ENCODE measurements around the gene TAS2R40.
"Not testable (repeated sequence)": the region's sequence is repeated elsewhere in the genome, so short reads cannot be mapped to it uniquely, and the experiment has no call there.

Gene TAS2R40

GRCh38 chr7:143221737-143222136 lies at the start of gene TAS2R40:
TAS2R40 (plus strand) TSS chr7:143222037; CDS start chr7:143222079, 42 bp downstream.
- no peak for DNase-seq (ENCODE audit: low read depth)

DNA sequence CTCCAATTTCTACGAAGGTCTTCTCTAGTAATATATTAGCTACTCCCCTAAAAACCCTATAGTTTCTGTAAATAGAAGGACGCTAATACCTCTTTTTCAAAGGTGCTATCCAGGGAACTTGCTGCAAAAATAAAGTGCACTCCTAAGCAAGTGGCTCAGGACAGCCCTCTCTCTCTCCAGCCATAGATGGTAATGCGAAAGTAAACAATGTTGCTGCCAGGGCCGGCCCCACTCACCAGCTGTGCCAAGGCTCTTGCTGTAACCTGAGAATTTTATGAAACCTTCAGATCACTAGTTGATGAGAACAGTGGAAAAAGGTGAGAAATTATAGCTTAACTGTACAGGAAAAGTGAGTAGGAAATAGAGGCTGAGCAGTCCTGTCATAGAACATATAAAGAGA lies 49.5 kb upstream of the TAS2R40 start:
- DNase-seq (ENCODE audit: low read depth) = no peak

DNA sequence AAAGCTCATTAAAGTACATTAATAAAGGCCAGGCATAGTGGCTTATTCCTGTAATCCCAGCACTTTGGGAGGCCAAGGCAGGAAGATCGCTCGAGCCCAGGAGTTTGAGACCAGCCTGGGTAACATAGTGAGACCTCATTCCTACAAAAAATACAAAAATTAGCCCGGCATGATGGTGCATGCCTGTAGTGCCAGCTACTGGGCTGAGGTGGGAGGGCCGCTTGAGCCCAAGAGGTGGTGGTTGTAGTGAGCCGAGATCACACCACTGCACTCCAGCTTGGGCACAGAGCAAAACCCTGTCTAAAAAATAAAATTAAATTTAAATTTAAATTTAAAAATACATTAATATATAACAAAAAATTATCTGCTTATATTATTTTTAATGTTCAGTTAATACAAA lies 45.7 kb upstream of the TAS2R40 start:
- DNase-seq (ENCODE audit: low read depth) = no peak

DNA sequence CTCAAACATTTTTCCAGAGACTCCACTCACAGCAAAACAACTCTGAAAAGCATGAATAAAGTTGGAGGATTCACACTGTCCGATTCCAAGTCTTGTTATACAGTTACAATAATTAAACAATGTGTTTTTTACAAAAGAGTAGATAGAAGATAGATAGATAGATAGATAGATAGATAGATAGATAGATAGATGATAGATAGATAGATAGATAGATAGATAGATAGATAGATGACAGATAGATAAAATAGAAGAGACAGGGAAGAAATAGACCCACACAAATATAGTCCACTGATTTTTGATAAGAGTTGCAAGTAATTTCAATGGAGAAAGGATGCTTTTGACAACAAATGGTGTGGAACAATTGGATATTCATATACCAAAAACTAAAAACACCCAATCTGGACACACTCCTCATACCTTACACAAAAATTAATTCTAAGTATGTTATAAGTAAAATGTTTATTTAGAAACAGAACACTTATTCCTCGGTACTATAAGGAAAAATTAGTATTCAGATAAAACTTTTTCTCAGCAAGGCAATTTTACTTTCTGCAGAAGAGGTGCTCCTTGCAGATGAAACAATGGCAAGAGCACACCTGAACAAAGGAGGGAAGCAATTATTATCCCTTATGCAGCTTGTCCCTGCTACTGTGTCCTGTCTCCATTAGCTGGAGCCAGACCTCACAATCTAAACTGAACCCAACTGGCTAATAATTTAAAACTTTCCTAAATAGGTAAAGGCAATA lies 44.3 kb upstream of the TAS2R40 start:
- DNase-seq (ENCODE audit: low read depth) = no peak

DNA sequence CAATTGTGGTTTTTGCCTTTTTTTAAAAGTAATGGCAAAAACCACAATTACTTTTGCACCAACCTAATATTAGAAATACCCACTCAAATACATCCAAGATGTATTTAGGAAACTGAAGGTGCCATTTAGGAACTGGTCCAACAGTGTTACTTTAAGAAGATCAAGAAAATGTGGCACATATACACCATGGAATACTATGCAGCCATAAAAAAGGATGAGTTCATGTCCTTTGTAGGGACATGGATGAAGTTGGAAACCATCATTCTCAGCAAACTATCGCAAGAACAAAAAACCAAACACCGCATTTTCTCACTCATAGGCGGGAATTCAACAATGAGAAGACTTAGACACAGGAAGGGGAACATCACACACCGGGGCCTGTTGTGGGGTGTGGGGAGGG lies 41.1 kb upstream of the TAS2R40 start:
- DNase-seq (ENCODE audit: low read depth) = not testable (repeated sequence)

DNA sequence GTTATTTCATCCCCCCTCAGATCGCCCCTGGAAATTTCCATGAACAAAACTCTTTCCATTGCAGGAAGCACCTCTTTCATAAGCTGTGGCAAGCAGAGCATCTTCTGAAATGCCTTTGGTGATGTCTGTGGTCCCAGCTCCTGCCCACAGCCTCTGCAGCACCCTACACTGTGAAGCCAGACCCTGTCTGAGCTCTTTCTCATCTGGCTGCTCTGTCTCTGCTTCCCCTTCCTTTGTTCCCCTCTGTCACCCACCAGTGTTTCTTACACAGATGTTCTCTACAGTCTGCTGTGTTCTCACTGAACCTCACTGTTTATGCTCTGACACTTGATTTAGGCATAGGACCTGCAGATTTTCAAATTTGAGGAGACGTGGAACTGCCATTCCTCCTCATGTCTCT lies 40.5 kb upstream of the TAS2R40 start:
- no peak for DNase-seq (ENCODE audit: low read depth)

DNA sequence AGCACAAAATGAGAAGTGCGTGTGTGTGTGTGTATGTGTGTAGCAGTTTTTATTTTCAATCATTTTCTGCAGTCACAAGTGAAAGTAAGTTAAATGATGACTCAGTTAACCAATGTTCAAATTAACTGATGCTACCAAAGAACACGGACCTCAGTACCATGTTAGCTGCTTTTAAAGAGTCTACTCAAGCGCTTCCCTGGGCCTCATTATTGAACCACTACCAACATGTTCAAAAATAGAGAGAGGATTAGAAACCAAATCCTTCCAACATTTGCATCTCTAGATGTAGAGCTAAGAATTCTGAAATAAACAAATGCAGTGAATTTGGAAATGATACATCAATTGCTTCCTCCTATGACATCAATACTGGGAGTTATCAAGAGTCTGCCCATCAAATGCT lies 38.8 kb upstream of the TAS2R40 start, which contains the start of gene TAS2R39:
TSS of gene TAS2R39 (plus strand) at position 396 of the 400 bp plus-strand sequence. CDS start at position 396, 0 bp downstream.
- DNase-seq (ENCODE audit: low read depth) = no peak

- no peak for DNase-seq (ENCODE audit: low read depth)
Measured at GRCh38 chr7:143185551-143185950, 36.3 kb upstream of the TAS2R40 start.

DNA sequence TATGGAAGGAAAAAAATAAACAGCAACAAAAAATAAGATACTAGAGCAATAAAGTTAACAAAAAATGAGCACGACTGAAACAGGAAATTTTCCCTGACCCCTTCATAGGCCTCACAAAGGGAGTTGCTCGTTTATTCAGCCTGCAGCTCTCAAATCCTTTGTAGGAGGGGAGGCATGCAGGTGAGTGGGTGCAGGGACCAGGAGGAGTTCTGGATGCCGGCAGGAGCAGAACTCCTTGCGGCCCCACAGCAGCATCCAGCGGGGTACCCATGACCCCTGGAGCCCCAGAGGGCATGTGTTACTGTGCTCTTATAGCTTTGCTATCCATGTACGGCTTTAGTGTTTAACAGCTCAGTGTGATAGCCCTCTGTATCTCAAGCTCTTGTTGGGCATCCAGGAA lies 32.8 kb upstream of the TAS2R40 start:
- no peak for DNase-seq (ENCODE audit: low read depth)

DNA sequence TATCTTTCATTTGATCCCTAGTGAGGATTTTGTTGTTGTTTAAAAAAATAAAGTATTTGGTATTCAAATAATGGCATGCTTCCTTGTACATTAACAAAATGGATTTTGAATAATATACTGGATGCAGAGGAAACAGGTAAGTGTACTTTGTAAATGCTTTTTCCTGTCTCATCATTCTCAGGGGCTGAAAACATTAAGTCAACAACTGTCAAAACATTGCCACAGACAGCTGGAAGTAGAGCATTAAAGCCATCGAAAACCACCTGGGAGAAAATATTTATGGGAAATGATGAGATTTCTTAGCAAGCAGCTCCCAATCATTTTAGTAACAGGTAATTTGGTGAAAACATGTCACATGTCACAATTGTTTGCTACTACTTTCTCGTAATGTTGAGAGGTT lies 28.0 kb upstream of the TAS2R40 start:
- no peak for DNase-seq (ENCODE audit: low read depth)

GRCh38 chr7:143199040-143199439 lies 22.8 kb upstream of the TAS2R40 start:
- DNase-seq (ENCODE audit: low read depth) = no peak

- no peak for DNase-seq (ENCODE audit: low read depth)
Measured at GRCh38 chr7:143202161-143202560, 19.7 kb upstream of the TAS2R40 start.

GRCh38 chr7:143203386-143203785 lies 18.5 kb upstream of the TAS2R40 start:
- DNase-seq (ENCODE audit: low read depth) = no peak

DNA sequence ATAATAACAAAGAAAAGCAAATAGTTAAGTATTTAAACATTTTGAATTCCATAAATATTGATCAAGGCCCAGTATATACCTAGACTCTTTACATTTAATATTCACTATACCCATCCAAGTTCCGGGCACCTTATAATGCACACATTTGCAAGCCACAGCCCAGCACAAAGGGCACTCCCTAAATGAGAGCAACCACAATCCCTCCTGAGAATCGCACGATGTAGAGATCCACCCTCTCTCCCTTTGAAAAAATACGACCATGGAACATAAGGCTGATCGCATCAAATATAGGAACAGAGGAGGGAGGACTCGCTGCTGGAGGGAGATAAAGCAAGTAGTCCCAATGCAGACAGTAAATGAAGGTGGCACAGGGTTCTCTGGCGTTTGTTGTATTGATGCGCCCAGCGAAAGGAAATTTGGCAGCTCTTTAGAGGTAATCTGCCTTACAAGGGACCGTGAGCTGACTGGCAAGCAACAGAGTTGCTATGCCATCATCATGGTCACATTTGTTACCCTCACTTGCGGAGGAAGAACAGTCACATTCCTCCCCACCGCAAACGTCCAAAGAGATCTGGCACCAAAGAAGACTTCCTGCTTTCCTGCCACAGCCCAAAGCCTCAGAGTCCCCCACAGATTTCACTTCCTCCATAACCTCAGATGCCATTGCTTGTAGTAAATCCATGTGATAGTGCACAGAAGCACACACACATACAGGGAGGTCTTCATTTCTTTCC lies 16.1 kb upstream of the TAS2R40 start:
- no peak for DNase-seq (ENCODE audit: low read depth)

DNA sequence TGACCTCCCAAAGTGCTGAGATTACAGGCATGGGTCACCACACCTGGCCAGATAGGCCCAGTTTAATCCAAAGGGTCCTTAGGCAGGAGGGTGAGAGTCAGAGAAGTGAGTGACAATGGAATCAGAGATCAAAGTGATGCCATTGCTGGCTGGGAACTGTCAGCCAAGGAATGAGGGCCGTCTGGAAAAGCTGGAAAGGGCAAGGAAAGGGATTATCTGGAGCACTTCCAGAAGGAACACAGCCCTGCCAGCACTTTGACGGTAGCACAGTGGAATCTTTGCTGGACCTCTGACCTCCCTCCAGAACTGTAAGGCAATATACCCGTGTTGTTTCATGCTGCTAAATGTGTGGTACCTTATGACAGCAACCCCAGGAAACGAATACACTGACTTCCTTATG lies 11.3 kb upstream of the TAS2R40 start:
- DNase-seq (ENCODE audit: low read depth) = no peak

DNA sequence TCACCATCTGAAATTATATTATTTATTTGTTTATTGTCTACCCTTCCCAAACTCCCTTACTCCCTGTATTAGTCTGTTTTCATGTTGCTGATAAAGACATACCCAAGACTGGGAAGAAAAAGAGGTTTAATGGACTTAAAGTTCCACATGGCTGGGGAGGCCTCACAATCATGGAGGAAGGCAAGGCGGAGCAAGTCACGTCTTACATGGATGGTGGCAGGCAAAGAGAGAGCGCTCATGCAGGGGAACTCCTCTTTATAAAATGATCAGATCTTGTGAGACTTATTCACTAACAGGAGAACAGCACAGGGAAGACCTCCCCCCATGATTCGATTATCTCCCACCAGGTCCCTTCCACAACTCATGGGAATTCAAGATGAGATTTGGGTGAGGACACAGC lies 8.4 kb upstream of the TAS2R40 start:
- not testable (repeated sequence) for DNase-seq (ENCODE audit: low read depth)

GRCh38 chr7:143214789-143215679 lies 6.8 kb upstream of the TAS2R40 start:
- DNase-seq (ENCODE audit: low read depth) = peak; percentile 18

DNA sequence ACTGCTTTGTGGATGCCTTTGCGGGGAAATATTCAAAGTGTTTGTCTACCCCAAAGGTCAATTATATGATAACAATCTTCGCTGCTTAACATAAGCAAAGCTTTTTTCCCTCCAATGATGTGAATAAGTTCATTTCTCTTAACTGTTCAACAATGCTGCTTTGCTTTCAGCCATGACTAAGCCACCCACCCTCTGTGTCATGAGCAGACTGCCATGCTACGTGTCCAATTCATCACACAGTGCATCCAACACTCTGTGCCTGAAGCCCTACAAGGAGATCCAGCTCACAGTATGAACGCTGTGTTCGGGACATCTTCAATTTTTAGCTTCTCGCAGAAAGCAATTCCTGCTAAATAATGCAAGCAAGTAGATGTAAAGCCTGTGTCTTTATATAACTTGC lies 5.7 kb upstream of the TAS2R40 start:
- no peak for DNase-seq (ENCODE audit: low read depth)

DNA sequence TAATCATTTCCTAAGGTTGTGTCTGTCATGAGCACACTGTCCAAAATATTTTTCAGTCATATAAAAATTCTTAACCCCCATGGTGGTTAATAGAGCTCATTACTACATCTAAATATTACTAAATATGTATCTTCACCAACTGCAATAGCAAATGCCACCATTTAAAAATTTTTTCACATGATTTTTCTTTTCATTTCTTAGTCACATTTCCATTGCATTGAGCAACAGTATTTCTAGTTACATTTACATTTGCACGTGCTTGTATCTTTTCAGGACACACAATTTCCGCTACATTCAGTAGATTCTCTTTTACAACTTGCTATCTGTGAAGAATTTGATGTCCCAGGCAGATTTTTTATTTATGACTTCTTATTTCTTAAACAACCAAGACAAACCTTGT lies 5.2 kb upstream of the TAS2R40 start:
- no peak for DNase-seq (ENCODE audit: low read depth)

DNA sequence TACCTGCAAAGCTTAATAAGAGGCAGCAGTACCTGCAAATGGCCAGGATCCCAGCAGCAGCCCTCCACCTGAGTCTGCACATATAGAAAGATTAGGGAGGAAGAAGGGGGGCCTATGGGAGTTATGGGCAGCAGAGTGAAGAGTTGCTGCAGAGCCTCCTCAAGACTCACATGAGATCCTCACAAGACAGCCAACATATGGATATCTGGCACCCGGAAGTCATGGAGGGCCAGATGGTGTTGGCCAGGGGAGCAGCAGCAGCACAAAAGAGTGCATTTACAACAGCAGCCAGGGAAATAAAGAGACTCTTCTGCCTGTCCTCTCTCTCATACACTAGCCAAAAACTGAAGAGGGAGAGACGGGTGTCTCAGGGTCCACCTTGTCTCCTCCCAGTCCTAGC lies 4.0 kb upstream of the TAS2R40 start:
- DNase-seq (ENCODE audit: low read depth) = no peak

GRCh38 chr7:143221286-143221685 lies 551 bp upstream of the TAS2R40 start:
- no peak for DNase-seq (ENCODE audit: low read depth)

DNA sequence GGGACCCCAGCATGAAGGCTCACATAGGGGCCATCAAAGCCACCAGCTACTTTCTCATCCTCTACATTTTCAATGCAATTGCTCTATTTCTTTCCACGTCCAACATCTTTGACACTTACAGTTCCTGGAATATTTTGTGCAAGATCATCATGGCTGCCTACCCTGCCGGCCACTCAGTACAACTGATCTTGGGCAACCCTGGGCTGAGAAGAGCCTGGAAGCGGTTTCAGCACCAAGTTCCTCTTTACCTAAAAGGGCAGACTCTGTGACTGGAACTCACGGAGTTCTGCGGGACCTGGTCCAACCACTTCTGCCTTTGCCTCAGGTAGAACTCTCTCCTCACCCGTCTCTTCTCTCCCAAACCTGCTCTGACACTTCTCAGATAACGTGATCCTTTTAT lies 945 bp downstream of the TAS2R40 start:
- no peak for DNase-seq (ENCODE audit: low read depth)

DNA sequence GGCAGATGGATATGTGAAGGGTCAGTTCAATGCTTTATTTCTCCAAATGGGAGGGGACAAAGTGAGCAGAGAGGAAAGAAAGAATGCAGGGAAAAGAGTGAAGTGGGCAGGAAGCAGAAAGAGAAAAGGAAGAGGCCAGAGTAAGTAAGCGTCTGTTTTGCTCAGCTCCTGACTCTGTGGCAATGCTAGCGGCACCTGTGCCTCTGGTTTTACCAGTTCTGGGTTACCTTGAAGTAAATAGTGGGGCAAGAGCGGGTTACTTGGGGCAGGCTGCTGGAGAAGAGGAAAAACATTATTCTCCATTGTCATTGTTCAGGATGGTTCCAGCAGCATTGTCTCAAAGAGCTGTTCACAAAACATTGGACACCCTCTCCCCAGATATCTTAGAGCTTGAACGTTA lies 1.9 kb downstream of the TAS2R40 start:
- DNase-seq (ENCODE audit: low read depth) = no peak

Measured in stimulated activated CD8-positive, alpha-beta memory T cell treated with anti-CD3 and anti-CD28 coated beads, Interleukin-7, amount 100 ng/mL, for 24 hours (primary cell).